ENCODE results near the gene TMEM141.
"Not testable (repeated sequence)": the region's sequence is repeated elsewhere in the genome, so short reads cannot be mapped to it uniquely, and the experiment has no call there.

The TMEM141 gene

GRCh38 chr9:136799079-136799853 lies 8.1 kb downstream of the TMEM141 start:
- DNase-seq (ENCODE audit: low read depth), result peak; percentile 17
- no peak for TF ChIP-seq CTCF (IDR thresholded peaks at IDR 0.05; ENCODE audit: insufficient read depth, low read depth, low read length, missing control alignments)
- H3K4me3 ChIP-seq (ENCODE audit: low read length), result peak overlapping the region; percentile 8

GRCh38 chr9:136799854-136800657 lies 8.9 kb downstream of the TMEM141 start:
- peak overlapping the region; percentile 28 for H3K4me3 ChIP-seq (ENCODE audit: low read length)
- TF ChIP-seq CTCF (IDR thresholded peaks at IDR 0.05; ENCODE audit: insufficient read depth, low read depth, low read length, missing control alignments), result no peak
- DNase-seq (ENCODE audit: low read depth), result peak; percentile 91

GRCh38 chr9:136802321-136802720 lies 11.2 kb downstream of the TMEM141 start:
- no peak overlapping the region for H3K4me3 ChIP-seq (ENCODE audit: low read length)
- TF ChIP-seq CTCF (IDR thresholded peaks at IDR 0.05; ENCODE audit: insufficient read depth, low read depth, low read length, missing control alignments), result no peak
- no peak for DNase-seq (ENCODE audit: low read depth)

GRCh38 chr9:136803009-136803550 lies 11.9 kb downstream of the TMEM141 start:
- not testable (repeated sequence) for H3K4me3 ChIP-seq (ENCODE audit: low read length); DNase-seq (ENCODE audit: low read depth)

GRCh38 chr9:136803551-136804508 lies 12.7 kb downstream of the TMEM141 start:
- no peak for TF ChIP-seq CTCF (IDR thresholded peaks at IDR 0.05; ENCODE audit: insufficient read depth, low read depth, low read length, missing control alignments)
- H3K4me3 ChIP-seq (ENCODE audit: low read length), result no peak overlapping the region

GRCh38 chr9:136804509-136805206 lies 13.5 kb downstream of the TMEM141 start:
- no peak for TF ChIP-seq CTCF (IDR thresholded peaks at IDR 0.05; ENCODE audit: insufficient read depth, low read depth, low read length, missing control alignments)
- DNase-seq (ENCODE audit: low read depth), result peak; percentile 27
- no peak overlapping the region for H3K4me3 ChIP-seq (ENCODE audit: low read length)

More at GRCh38 chr9:136803551-136804508, 12.7 kb downstream of the TMEM141 start:
- no peak for DNase-seq (ENCODE audit: low read depth)
